Measurements from ENCODE around the gene CROCC2.

DNA sequence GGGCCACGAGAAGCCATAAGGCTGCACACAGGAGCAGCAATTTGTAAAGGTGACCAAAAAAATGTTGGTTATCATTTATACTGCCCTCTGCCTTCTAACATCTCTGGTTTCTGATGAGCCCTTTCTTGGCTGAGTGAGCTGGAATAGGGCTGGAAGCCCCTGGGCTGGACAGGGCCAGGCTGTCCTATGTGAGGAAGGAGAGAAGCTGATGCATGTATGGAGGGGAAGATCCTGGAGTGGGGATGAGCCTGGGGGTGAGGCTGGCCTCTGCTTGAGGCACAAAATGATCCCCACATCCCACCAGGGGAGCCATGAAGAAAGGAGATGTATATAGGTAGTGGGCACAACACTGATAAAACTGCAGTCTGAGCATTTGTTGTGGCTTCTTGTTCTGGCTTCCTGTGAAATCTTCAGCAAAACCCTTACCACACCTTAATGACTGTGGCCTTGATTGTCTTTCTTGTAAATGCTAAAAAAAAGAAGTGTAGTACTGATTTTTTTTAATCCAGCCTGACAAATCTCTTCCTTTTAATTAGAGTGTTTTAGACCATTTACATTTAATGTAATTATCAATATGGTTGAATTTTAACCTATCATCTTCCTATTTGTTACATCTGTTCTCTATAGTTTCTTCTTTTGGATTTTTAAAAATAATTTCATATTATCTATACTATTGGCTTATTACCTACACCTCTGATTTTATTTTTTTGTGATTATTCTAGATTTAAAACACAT lies 97.9 kb downstream of the CROCC2 start:
- TF ChIP-seq CTCF (IDR thresholded peaks at IDR 0.05): no peak
- no peak for TF ChIP-seq POLR2A (IDR thresholded peaks at IDR 0.05)
